ENCODE measurements around the gene PTGR1. TPM values are rescaled to one million over a fixed set of nuclear protein-coding genes. Genes with fewer than 3 reads are reported as not detected.

The PTGR1 gene
- total RNA-seq, 1 donor from 2014 or later: 67.3 TPM

DNA sequence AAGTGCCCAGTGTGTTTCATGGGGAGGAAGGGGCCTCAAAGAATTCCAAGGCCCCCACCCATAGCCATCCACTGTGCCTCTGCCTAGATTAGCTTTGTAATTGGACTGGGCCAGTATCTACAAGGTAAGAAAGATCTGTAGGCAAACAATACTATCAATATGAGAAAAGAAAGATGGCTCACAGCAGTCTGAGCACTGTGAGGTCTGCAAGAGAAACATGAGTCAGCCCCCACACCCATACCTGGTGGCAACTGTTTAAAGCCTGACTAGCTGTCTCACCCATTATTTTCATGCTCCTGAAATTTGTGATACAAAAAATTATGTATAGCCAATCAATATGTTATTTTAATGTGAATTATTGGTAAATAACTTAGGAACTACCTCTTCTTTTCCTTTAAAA, 84.5 kb downstream of the PTGR1 start:
- Mint-ChIP-seq H3K4me1 (ENCODE audit: unreplicated experiment) (no peaks in the 10 kb centered on the region), H3K36me3 (no peaks in the 10 kb centered on the region), H3K27ac (no peak overlapping the region), H3K27me3 (no peaks in the 10 kb centered on the region), H3K9me3 (peaks cover 9% of the 10 kb centered on the region), H3K4me3 (no peak overlapping the region)
- TF ChIP-seq, protein P1, sequence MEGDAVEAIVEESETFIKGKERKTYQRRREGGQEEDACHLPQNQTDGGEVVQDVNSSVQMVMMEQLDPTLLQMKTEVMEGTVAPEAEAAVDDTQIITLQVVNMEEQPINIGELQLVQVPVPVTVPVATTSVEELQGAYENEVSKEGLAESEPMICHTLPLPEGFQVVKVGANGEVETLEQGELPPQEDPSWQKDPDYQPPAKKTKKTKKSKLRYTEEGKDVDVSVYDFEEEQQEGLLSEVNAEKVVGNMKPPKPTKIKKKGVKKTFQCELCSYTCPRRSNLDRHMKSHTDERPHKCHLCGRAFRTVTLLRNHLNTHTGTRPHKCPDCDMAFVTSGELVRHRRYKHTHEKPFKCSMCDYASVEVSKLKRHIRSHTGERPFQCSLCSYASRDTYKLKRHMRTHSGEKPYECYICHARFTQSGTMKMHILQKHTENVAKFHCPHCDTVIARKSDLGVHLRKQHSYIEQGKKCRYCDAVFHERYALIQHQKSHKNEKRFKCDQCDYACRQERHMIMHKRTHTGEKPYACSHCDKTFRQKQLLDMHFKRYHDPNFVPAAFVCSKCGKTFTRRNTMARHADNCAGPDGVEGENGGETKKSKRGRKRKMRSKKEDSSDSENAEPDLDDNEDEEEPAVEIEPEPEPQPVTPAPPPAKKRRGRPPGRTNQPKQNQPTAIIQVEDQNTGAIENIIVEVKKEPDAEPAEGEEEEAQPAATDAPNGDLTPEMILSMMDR (conservative IDR thresholded peaks at IDR 0.05): no peak
- no peak for DNase-seq (ENCODE audit: extremely low spot score, unreplicated experiment)

Other genes with a start within 250 kb of the PTGR1 start
- 73.8 and 82.9 TPM in 2 replicates for gene ECPAS, start 115.3 kb downstream of the PTGR1 start, total RNA-seq (ENCODE audit: low replicate concordance)
- gene ZNF483, start 74.5 kb downstream of the PTGR1 start, total RNA-seq (ENCODE audit: low replicate concordance): 4.1 and 11.7 TPM in 2 replicates
- 9.6 and 13.9 TPM in 2 replicates for gene DNAJC25, start 31.7 kb upstream of the PTGR1 start, total RNA-seq (ENCODE audit: low replicate concordance)
- 32.6 and 62.2 TPM in 2 replicates for gene GNG10, start 62.0 kb upstream of the PTGR1 start, total RNA-seq (ENCODE audit: low replicate concordance)
- not detected in 2 replicates for gene SHOC1, start 195.3 kb upstream of the PTGR1 start, total RNA-seq (ENCODE audit: low replicate concordance)

All from type B pancreatic cell (in vitro differentiated cells).